ENCODE measurements around the gene ANKS1B. TPM values are rescaled to one million over a fixed set of nuclear protein-coding genes. Genes with fewer than 3 reads are reported as not detected.
"Not testable (repeated sequence)": the region's sequence is repeated elsewhere in the genome, so short reads cannot be mapped to it uniquely, and the experiment has no call there.

The ANKS1B gene
- total RNA-seq, 1 experiment from 2014 or later = 0.54 TPM

DNA sequence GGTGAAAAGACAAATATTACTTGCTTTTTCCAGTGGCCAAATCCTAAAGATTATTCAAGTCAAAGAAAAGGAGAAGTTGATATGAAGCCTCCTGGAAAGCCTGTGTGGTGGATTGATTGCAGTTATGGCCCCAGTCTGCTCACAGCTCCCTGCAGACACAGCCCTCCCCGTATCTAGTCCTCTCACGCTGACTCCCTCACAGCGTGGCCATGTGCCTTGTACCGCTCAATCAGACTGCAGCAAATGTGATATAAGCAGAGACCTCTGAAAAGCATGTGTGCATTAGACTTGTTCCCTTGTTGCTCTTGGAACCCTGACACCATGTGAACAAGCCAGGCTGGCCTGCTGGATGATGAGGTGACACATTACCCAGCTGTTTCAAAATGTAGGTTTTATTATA, 735.2 kb downstream of the ANKS1B start (continued):
- TF ChIP-seq, protein P1, sequence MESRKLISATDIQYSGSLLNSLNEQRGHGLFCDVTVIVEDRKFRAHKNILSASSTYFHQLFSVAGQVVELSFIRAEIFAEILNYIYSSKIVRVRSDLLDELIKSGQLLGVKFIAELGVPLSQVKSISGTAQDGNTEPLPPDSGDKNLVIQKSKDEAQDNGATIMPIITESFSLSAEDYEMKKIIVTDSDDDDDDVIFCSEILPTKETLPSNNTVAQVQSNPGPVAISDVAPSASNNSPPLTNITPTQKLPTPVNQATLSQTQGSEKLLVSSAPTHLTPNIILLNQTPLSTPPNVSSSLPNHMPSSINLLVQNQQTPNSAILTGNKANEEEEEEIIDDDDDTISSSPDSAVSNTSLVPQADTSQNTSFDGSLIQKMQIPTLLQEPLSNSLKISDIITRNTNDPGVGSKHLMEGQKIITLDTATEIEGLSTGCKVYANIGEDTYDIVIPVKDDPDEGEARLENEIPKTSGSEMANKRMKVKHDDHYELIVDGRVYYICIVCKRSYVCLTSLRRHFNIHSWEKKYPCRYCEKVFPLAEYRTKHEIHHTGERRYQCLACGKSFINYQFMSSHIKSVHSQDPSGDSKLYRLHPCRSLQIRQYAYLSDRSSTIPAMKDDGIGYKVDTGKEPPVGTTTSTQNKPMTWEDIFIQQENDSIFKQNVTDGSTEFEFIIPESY (IDR thresholded peaks at IDR 0.05; ENCODE audit: extremely low read depth, insufficient replicate concordance, low read length) = no peak

DNA sequence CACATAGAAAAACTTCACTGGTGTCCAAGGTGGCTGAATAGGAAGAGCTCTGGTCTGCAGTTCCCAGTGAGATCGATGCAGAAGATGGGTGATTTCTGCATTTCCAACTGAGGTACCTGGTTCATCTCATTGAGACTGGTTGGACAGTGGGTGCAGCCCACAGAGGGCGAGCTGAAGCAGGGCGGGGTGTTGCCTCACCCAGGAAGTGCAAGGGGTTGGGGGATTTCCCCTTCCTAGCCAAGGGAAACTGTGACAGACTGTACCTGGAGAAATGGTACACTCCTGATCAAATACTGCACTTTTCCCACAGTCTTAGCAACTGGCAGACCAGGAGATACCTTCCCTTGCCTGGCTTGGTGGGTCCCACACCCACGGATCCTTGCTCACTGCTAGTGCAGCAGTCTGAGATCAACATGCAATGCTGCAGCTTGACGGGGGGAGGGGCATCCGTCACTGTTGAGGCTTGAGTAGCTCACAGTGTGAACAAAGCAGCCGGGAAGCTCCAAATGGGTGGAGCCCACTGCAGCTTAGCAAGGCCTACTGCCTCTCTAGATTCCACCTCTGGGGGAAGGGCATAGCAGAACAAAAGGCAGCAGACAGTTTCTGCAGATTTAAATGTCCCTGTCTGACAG, 746.7 kb downstream of the ANKS1B start:
- H4K20me1 ChIP-seq (ENCODE audit: insufficient read depth); H3K9me3 ChIP-seq (ENCODE audit: control insufficient read depth in 1 of 2, insufficient read depth in 1 of 2, low read depth in 1 of 2, low read length in 2 of 2); intact Hi-C loops (cut with micrococcal nuclease); DNase-seq (ENCODE audit: low read depth, low spot score); H2AFZ ChIP-seq (ENCODE audit: low read depth, low read length, poor library complexity, severe bottlenecking); H3K27me3 ChIP-seq (ENCODE audit: insufficient read depth, low read length); H3K27ac ChIP-seq (ENCODE audit: low read depth, low read length); RAD21 ChIA-PET (ENCODE audit: low non-redundant PET in 1 of 2, low total read pairs in 2 of 2, uncharacterized antibody in 2 of 2, unreplicated experiment in 2 of 2); H3K79me2 ChIP-seq (ENCODE audit: insufficient read depth, low read length); ATAC-seq; POLR2A ChIA-PET; H3K9me2 ChIP-seq (ENCODE audit: insufficient read depth); BruUV-seq (replicated peaks); H3K9ac ChIP-seq (ENCODE audit: low read length); H3K4me3 ChIP-seq (replicated peaks in 1 of 2; ENCODE audit: low read depth in 1 of 2, low read length in 2 of 2); H3K4me2 ChIP-seq (ENCODE audit: low read length); H3K36me3 ChIP-seq (ENCODE audit: control insufficient read depth in 1 of 2, insufficient read depth in 2 of 2, low read length in 2 of 2); H3K4me1 ChIP-seq (ENCODE audit: control insufficient read depth in 1 of 2, insufficient read depth in 2 of 2, low read length in 2 of 2); CTCF ChIA-PET: not testable (repeated sequence)

DNA sequence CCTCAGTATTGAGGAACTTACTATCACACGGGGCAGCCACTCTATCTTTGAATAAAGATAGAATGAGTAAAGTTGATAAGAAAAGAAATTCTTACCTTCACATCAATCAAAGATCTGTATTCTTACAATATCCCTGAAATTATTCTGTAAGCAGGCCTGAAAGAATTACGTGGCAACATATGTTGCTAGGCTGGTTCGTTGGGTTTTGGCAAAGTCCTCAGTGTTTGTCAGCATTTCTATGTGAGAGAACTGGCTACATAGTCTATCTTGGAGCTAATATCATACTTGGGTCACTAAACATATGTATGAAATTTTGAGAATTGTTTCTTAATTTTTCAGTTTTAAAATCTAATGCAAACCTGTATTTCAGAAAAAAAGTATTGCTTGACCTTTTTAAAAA, 749.4 kb downstream of the ANKS1B start:
- H4K20me1 ChIP-seq (ENCODE audit: insufficient read depth) = no peaks in the 10 kb centered on the region
- peaks cover 2% of the 10 kb centered on the region; the same call in 1 of the 2 replicates for H3K27me3 ChIP-seq (ENCODE audit: insufficient read depth, low read length)
- no peak overlapping the region for H3K4me3 ChIP-seq (replicated peaks in 1 of 2; ENCODE audit: low read depth in 1 of 2, low read length in 2 of 2)
- H3K9ac ChIP-seq (ENCODE audit: low read length) = no peak overlapping the region
- H3K4me2 ChIP-seq (ENCODE audit: low read length) = no peak overlapping the region
- no peak overlapping the region for H3K27ac ChIP-seq (ENCODE audit: low read depth, low read length)
- CTCF ChIA-PET = no interaction called here
- H3K79me2 ChIP-seq (ENCODE audit: insufficient read depth, low read length) = no peaks in the 10 kb centered on the region
- RAD21 ChIA-PET (ENCODE audit: low non-redundant PET in 1 of 2, low total read pairs in 2 of 2, uncharacterized antibody in 2 of 2, unreplicated experiment in 2 of 2) = no interaction called here
- intact Hi-C loops (cut with micrococcal nuclease) = no loop called here
- H2AFZ ChIP-seq (ENCODE audit: low read depth, low read length, poor library complexity, severe bottlenecking) = no peak overlapping the region
- TF ChIP-seq, protein P2, sequence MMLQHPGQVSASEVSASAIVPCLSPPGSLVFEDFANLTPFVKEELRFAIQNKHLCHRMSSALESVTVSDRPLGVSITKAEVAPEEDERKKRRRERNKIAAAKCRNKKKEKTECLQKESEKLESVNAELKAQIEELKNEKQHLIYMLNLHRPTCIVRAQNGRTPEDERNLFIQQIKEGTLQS (IDR thresholded peaks at IDR 0.05) = no peak
- no peak for TF ChIP-seq CBX3 (IDR thresholded peaks at IDR 0.05; ENCODE audit: low read depth)
- TF ChIP-seq, protein P3, sequence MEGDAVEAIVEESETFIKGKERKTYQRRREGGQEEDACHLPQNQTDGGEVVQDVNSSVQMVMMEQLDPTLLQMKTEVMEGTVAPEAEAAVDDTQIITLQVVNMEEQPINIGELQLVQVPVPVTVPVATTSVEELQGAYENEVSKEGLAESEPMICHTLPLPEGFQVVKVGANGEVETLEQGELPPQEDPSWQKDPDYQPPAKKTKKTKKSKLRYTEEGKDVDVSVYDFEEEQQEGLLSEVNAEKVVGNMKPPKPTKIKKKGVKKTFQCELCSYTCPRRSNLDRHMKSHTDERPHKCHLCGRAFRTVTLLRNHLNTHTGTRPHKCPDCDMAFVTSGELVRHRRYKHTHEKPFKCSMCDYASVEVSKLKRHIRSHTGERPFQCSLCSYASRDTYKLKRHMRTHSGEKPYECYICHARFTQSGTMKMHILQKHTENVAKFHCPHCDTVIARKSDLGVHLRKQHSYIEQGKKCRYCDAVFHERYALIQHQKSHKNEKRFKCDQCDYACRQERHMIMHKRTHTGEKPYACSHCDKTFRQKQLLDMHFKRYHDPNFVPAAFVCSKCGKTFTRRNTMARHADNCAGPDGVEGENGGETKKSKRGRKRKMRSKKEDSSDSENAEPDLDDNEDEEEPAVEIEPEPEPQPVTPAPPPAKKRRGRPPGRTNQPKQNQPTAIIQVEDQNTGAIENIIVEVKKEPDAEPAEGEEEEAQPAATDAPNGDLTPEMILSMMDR (IDR thresholded peaks at IDR 0.05 in 2 of 3, conservative IDR thresholded peaks at IDR 0.05 in 1 of 3; ENCODE audit: borderline replicate concordance in 1 of 3, insufficient read depth in 1 of 3, low read depth in 2 of 3, low read length in 2 of 3) = no peak
- no peak for TF ChIP-seq YY1 (IDR thresholded peaks at IDR 0.05; ENCODE audit: extremely low read depth, insufficient replicate concordance, low read depth, low read length)
- TF ChIP-seq EGR1 (IDR thresholded peaks at IDR 0.05; ENCODE audit: low read depth) = no peak
- no peak for TF ChIP-seq POLR2A (IDR thresholded peaks at IDR 0.05; ENCODE audit: borderline replicate concordance, extremely low read depth, insufficient read depth, insufficient read length)
- no peak for TF ChIP-seq EZH2 (IDR thresholded peaks at IDR 0.05)
- TF ChIP-seq, protein P1 (IDR thresholded peaks at IDR 0.05; ENCODE audit: extremely low read depth, insufficient replicate concordance, low read length) = no peak
- no peak for TF ChIP-seq SIN3A (IDR thresholded peaks at IDR 0.05; ENCODE audit: low read depth)
- TF ChIP-seq FOSL1 (IDR thresholded peaks at IDR 0.05; ENCODE audit: low read depth) = no peak
- no peaks in the 10 kb centered on the region for H3K36me3 ChIP-seq (ENCODE audit: control insufficient read depth in 1 of 2, insufficient read depth in 2 of 2, low read length in 2 of 2)
- no peaks in the 10 kb centered on the region for H3K9me2 ChIP-seq (ENCODE audit: insufficient read depth)
- ATAC-seq (no peak), DNase-seq (ENCODE audit: low read depth, low spot score) (no peak)
- no TSS peak for BruUV-seq (replicated peaks)
- H3K4me1 ChIP-seq (ENCODE audit: control insufficient read depth in 1 of 2, insufficient read depth in 2 of 2, low read length in 2 of 2) = no peaks in the 10 kb centered on the region
- no peaks in the 10 kb centered on the region for H3K9me3 ChIP-seq (ENCODE audit: control insufficient read depth in 1 of 2, insufficient read depth in 1 of 2, low read depth in 1 of 2, low read length in 2 of 2)
- POLR2A ChIA-PET = no interaction called here

Measured in HCT116 (cell line).